Astrocyte of the hippocampus (primary cell): Measurements from ENCODE around the gene BCOR.

ENCODE experiments used
- DNase-seq: peaks from one replicate; pipeline ENCODE4 v3.0.0; 2011; ENCODE audit warnings: low read depth, low spot score

The BCOR gene

DNA sequence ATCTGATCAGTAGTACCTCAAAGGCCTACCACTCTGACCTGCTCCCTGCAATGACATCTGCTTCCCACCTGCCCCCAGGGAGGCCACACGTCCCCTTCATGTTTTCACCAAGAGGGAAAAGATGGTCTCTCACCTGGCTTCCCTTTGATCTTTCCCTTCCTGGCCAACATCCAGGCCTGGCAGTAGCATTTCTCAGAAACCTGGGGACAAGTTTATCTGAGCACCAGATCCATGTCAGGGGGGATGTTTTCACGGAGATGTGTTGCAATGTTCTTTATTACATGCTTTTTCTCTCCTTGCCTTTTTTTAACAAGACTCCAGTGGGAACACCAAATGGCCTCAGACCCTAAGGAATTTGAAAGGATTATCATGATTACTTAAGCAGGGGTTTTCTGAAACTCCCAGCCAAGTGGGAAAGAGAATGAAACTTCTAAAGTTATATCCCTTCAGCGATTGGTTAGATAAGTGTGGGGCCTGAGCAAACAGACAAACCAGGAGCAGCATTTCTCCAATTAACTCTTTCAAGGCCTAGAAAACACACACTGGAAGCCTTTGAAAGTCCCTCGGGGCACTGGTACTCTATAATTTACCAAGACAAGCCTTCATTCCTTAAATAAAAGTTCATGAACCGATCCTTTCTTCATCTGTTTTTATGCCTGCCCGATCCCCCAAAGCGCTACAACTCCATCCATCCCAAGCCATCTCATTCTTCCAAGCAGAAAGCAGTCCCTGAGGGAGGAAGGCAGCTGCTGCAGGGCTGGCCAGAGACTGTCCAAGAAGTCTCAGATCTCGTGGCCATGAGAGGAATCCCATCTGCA is 94.1 kb downstream of the BCOR start:
- no peak for DNase-seq

- no peak for DNase-seq
These were observed 94.7 kb downstream of the BCOR start for GRCh38 chrX:40003071-40003427.
